Neural cell (in vitro differentiated cells): ENCODE measurements around the gene SF3B3. TPM values are rescaled to one million over a fixed set of nuclear protein-coding genes. Genes with fewer than 3 reads are reported as not detected.
"Not testable (repeated sequence)": the region's sequence is repeated elsewhere in the genome, so short reads cannot be mapped to it uniquely, and the experiment has no call there.

Experiments used
- H2AFZ ChIP-seq: fragments of 200-600, 300-800 bp; sonication (generic), shearing (Covaris generic); 2 replicates; pipeline ENCODE4 v1.6.0; 2014; ENCODE audit warnings: low read depth, mild to moderate bottlenecking, antibody characterized with exemption, low read length, moderate library complexity
- H3F3A ChIP-seq: fragments of 200-600 bp; shearing (Covaris generic); 2 replicates; pipeline ENCODE4 v1.6.1; 2016; ENCODE audit warnings: mild to moderate bottlenecking, moderate library complexity, mixed read lengths, antibody characterized with exemption, low read length; ENCODE audit not compliant: insufficient read depth, poor library complexity, severe bottlenecking
- H3K27ac ChIP-seq: fragments of 200-600, 300-800 bp; sonication (generic), shearing (Covaris generic); 2 replicates; pipeline ENCODE4 v1.5.1; 2014; ENCODE audit warnings: mild to moderate bottlenecking, low read length, moderate library complexity
- H3K27me3 ChIP-seq: fragments of 300-800, 200-600 bp; sonication (generic), shearing (Covaris generic); 2 replicates; pipeline ENCODE4 v1.6.0; 2014; ENCODE audit warnings: mild to moderate bottlenecking, low read depth, low read length, moderate library complexity; ENCODE audit not compliant: insufficient read depth
- H3K36me3 ChIP-seq: fragments of 300-800, 200-600 bp; sonication (generic), shearing (Covaris generic); 2 replicates; pipeline ENCODE4 v1.5.1; 2014; ENCODE audit warnings: mild to moderate bottlenecking, antibody characterized with exemption, low read length, moderate library complexity; ENCODE audit not compliant: insufficient read depth
- H3K4me2 ChIP-seq: fragments of 300-800, 200-600 bp; sonication (generic), shearing (Covaris generic); 2 replicates; pipeline ENCODE4 v1.6.0; 2014; ENCODE audit warnings: mild to moderate bottlenecking, low read length
- H3K4me3 ChIP-seq: fragments of 300-800, 200-600 bp; sonication (generic), shearing (Covaris generic); 2 replicates; pipeline ENCODE4 v1.5.1; 2014; ENCODE audit warnings: mild to moderate bottlenecking, low read length, moderate library complexity
- H3K79me2 ChIP-seq: fragments of 200-600 bp; shearing (Covaris generic); replicated peaks from 2 replicates; pipeline ENCODE4 v1.6.0; 2014; ENCODE audit warnings: mild to moderate bottlenecking, low read length, moderate library complexity; ENCODE audit not compliant: insufficient read depth
- H3K9ac ChIP-seq: fragments of 300-800, 200-600 bp; sonication (generic), shearing (Covaris generic); 2 replicates; pipeline ENCODE4 v1.6.1; 2016; ENCODE audit warnings: mild to moderate bottlenecking, low read length, mixed read lengths
- H3K9me2 ChIP-seq: fragments of 200-600 bp; shearing (Covaris generic); 2 replicates; pipeline ENCODE4 v1.6.1; 2016; ENCODE audit warnings: mild to moderate bottlenecking, low read length, mixed read lengths; ENCODE audit not compliant: insufficient read depth
- H3K9me3 ChIP-seq: fragments of 200-600, 300-800 bp; sonication (generic), shearing (Covaris generic); 2 replicates; pipeline ENCODE4 v1.6.1; 2016; ENCODE audit warnings: mild to moderate bottlenecking, mixed run types, low read length, moderate library complexity, mixed read lengths
- H4K20me1 ChIP-seq: fragments of 200-600 bp; shearing (Covaris generic); 2 replicates; pipeline ENCODE4 v1.6.1; 2016; ENCODE audit warnings: mild to moderate bottlenecking, mixed run types; ENCODE audit not compliant: insufficient read depth
- CTCF ChIP-seq: fragments of 450-650 bp; IDR thresholded peaks from 2 replicates; pipeline ENCODE4 v1.5.1; 2014; ENCODE audit warnings: antibody characterized with exemption, mild to moderate bottlenecking, moderate library complexity; ENCODE audit not compliant: poor library complexity, severe bottlenecking
- EP300 ChIP-seq: fragments of 450-650 bp; conservative IDR thresholded peaks from 2 replicates; pipeline ENCODE4 v1.6.1; 2014; ENCODE audit warnings: antibody characterized with exemption, mild to moderate bottlenecking, moderate library complexity; ENCODE audit not compliant: poor library complexity, severe bottlenecking
- EZH2 ChIP-seq: fragments of 200-600, 300-800 bp; shearing (Covaris generic), sonication (generic); IDR thresholded peaks from 2 replicates; pipeline ENCODE4 v1.6.1; 2014; ENCODE audit warnings: antibody characterized with exemption, low read length, borderline replicate concordance, mild to moderate bottlenecking; ENCODE audit not compliant: insufficient read depth, poor library complexity, severe bottlenecking
- MXI1 ChIP-seq: fragments of 450-650 bp; conservative IDR thresholded peaks from 2 replicates; pipeline ENCODE4 v1.6.1; 2014; ENCODE audit warnings: antibody characterized with exemption, mild to moderate bottlenecking; ENCODE audit not compliant: poor library complexity, severe bottlenecking
- POLR2AphosphoS5 ChIP-seq: IDR thresholded peaks from 2 replicates; pipeline ENCODE4 v1.6.1; 2012
- RAD21 ChIP-seq: fragments of 450-650 bp; conservative IDR thresholded peaks from 2 replicates; pipeline ENCODE4 v1.6.1; 2014; ENCODE audit warnings: antibody characterized with exemption, mild to moderate bottlenecking, moderate library complexity
- REST ChIP-seq: IDR thresholded peaks from 2 replicates; pipeline ENCODE4 v1.6.1; 2012; ENCODE audit warnings: borderline replicate concordance
- SMC3 ChIP-seq: fragments of 450-650 bp; conservative IDR thresholded peaks from 2 replicates; pipeline ENCODE4 v1.6.1; 2014; ENCODE audit warnings: antibody characterized with exemption, mild to moderate bottlenecking, moderate library complexity; ENCODE audit not compliant: poor library complexity
- TAF1 ChIP-seq: IDR thresholded peaks from 2 replicates; pipeline ENCODE4 v1.6.1; 2012; ENCODE audit warnings: low read depth
- polyA plus RNA-seq: library from polyadenylated mRNA; depleted of rRNA; stranded (reverse); fragments of >200 nt; gene quantifications from 2 replicates; pipeline ENCODE4 v1.2.3, GENCODE V29; 2014

The SF3B3 gene
- polyA plus RNA-seq, 1 donor from 2014 or later = 90.0 TPM

GRCh38 chr16:70588565-70588964, 64.9 kb downstream of the SF3B3 start:
- Histone ChIP-seq H3K9ac (no peak overlapping the region), H3K9me2 (no peaks in the 10 kb centered on the region), H2AFZ (no peak overlapping the region), H3K36me3 (no peaks in the 10 kb centered on the region), H3F3A (no peaks in the 10 kb centered on the region), H3K4me3 (no peak overlapping the region), H3K27ac (no peak overlapping the region), H3K79me2 (no peaks in the 10 kb centered on the region), H3K27me3 (no peaks in the 10 kb centered on the region), H3K4me2 (no peak overlapping the region), H3K9me3 (no peaks in the 10 kb centered on the region), H4K20me1 (no peaks in the 10 kb centered on the region)
- TF ChIP-seq POLR2AphosphoS5 (no peak), TAF1 (no peak)

GRCh38 chr16:70589416-70589815, 65.8 kb downstream of the SF3B3 start:
- H3K9me3 ChIP-seq, H3K9ac ChIP-seq, H3K36me3 ChIP-seq, H3F3A ChIP-seq, H3K4me2 ChIP-seq, H2AFZ ChIP-seq, H4K20me1 ChIP-seq, H3K27me3 ChIP-seq, H3K27ac ChIP-seq, H3K9me2 ChIP-seq, H3K4me3 ChIP-seq, H3K79me2 ChIP-seq: not testable (repeated sequence)

DNA sequence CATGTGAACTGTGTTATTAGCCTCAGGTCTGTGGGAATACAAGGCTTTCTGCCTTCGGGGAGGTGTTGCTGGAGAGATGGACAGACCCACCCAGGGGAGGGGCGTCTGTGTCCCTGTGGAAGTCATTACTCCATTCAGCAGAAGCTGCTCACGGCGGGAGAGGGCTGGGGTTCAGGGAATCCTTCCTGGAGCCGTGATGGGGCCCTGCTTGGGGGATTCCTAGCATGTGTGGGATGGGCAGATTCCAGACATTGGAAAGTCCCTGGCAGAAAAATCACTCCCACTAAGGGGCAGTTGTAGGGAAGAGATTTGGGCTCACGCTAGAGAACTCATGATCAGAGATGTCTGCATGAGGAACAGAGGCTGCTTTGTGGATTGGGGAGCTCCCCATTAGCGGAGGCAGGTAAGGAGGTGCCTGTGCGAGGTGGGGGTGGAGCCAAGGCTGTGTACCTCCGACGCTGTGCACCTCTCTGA, 66.4 kb downstream of the SF3B3 start:
- no peak overlapping the region for H3K9ac ChIP-seq
- TF ChIP-seq POLR2AphosphoS5 (no peak), REST (no peak), EP300 (no peak), SMC3 (no peak), CTCF (no peak), EZH2 (no peak), MXI1 (no peak), TAF1 (no peak), RAD21 (no peak)
- H3K27ac ChIP-seq = no peak overlapping the region
- H3K9me3 ChIP-seq = no peaks in the 10 kb centered on the region
- H4K20me1 ChIP-seq = no peaks in the 10 kb centered on the region
- no peaks in the 10 kb centered on the region for H3F3A ChIP-seq
- H3K79me2 ChIP-seq = no peaks in the 10 kb centered on the region
- H3K4me3 ChIP-seq = no peak overlapping the region
- H3K4me2 ChIP-seq = no peak overlapping the region
- no peaks in the 10 kb centered on the region for H3K36me3 ChIP-seq
- no peak overlapping the region for H2AFZ ChIP-seq
- no peaks in the 10 kb centered on the region for H3K9me2 ChIP-seq
- H3K27me3 ChIP-seq = no peaks in the 10 kb centered on the region
